A549 (cell line): ENCODE measurements around the gene SNTG2.

Experiments used
- CBX8 ChIP-seq: fragments of 200-600 bp; sonication (generic); IDR thresholded peaks from 2 replicates; pipeline ENCODE4 v1.6.1; 2016
- CTCF ChIP-seq: fragments of >200 bp; sonication (Bioruptor Twin); formaldehyde crosslinking; IDR thresholded peaks from 3 replicates; pipeline ENCODE4 v1.5.1; 2016
- HDAC2 ChIP-seq: fragments of 200-600 bp; sonication (generic); IDR thresholded peaks from 2 replicates; pipeline ENCODE4 v1.6.1; 2016
- NR3C1 ChIP-seq: fragments of >200 bp; sonication (Bioruptor Twin); formaldehyde crosslinking; IDR thresholded peaks from 3 replicates; pipeline ENCODE4 v1.6.1; 2017
- POLR2A ChIP-seq: IDR thresholded peaks from 2 replicates; pipeline ENCODE4 v1.6.1; 2012; ENCODE audit warnings: mild to moderate bottlenecking, low read length
- RARB ChIP-seq: fragments of 250-450 bp; sonication (Bioruptor Pico); IDR thresholded peaks from 2 replicates; pipeline ENCODE4 v1.8.0; 2021; ENCODE audit warnings: mild to moderate bottlenecking, moderate library complexity
- RCOR1 ChIP-seq: fragments of 150-350 bp; IDR thresholded peaks from 2 replicates; pipeline ENCODE4 v1.6.1; 2014; ENCODE audit warnings: antibody characterized with exemption, low read length, low read depth
- ZC3H11A ChIP-seq: fragments of 450-650 bp; IDR thresholded peaks from 2 replicates; pipeline ENCODE4 v1.6.1; 2014; ENCODE audit warnings: antibody characterized with exemption, mild to moderate bottlenecking
- TF ChIP-seq, protein P1 (sequence below): IDR thresholded peaks from 2 replicates; pipeline ENCODE4 v1.6.1; 2012; ENCODE audit warnings: low read depth, borderline replicate concordance
- TF ChIP-seq, protein P2 (sequence below): IDR thresholded peaks from 2 replicates; pipeline ENCODE4 v1.6.1; 2012

GRCh38 chr2:1318366-1319009 is 367.8 kb downstream of the SNTG2 start:
- no peak for TF ChIP-seq NR3C1
- TF ChIP-seq CTCF = no peak
- TF ChIP-seq RCOR1 = no peak
- TF ChIP-seq CBX8 = no peak
- TF ChIP-seq ZC3H11A = no peak
- TF ChIP-seq POLR2A = no peak
- TF ChIP-seq RARB (CRISPR knock-in tag) = no peak
- TF ChIP-seq, protein P1, sequence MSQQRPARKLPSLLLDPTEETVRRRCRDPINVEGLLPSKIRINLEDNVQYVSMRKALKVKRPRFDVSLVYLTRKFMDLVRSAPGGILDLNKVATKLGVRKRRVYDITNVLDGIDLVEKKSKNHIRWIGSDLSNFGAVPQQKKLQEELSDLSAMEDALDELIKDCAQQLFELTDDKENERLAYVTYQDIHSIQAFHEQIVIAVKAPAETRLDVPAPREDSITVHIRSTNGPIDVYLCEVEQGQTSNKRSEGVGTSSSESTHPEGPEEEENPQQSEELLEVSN = no peak
- no peak for TF ChIP-seq HDAC2
- TF ChIP-seq, protein P2, sequence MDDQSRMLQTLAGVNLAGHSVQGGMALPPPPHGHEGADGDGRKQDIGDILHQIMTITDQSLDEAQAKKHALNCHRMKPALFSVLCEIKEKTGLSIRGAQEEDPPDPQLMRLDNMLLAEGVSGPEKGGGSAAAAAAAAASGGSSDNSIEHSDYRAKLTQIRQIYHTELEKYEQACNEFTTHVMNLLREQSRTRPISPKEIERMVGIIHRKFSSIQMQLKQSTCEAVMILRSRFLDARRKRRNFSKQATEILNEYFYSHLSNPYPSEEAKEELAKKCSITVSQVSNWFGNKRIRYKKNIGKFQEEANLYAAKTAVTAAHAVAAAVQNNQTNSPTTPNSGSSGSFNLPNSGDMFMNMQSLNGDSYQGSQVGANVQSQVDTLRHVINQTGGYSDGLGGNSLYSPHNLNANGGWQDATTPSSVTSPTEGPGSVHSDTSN = no peak
